ENCODE data around the gene ZNF654. TPM values are rescaled to one million over a fixed set of nuclear protein-coding genes. Genes with fewer than 3 reads are reported as not detected.
"Not testable (repeated sequence)": the region's sequence is repeated elsewhere in the genome, so short reads cannot be mapped to it uniquely, and the experiment has no call there.

ZNF654 gene
- total RNA-seq = 25.7 TPM

DNA sequence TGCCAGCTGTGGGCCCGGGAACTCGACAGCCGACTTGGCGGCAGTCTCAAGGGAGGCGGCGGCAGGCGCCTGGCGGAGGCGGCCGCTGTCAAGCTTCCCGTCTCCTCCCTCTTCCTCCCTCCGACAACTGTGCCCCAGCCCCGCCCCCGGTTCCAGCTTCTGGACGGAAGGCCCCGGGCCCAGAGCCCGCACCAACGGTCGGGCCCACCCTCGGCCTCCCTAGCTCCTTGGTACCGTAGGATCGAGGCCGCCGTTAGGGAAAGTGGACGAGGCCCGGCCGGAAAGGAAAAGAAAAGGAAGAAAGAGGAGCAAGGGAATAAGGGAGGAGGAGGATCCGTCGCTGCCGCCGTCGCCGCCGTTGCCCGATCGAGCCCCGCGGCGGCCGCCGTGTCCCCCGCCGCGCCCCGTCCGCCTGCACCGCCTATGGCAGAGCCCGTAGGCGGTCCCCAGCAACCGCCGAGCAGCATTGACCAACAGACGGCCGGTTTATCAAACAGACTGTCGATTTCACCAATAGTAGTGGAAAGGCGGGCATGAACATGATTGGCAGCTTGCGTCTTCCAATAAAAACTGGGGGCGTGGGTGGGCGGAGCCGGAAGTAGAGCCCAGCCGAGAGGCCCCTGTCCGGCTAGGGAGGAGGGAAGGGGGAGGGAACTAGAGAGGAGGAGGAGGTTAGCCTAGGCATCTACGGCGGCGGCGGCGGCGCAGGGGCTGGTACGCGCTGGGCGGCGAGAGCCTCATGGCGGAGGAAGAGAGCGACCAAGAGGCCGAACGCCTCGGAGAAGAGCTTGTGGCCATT is at the start of gene ZNF654, which contains the start of gene CGGBP1:
ZNF654 (plus strand) TSS at position 675 of the 799 bp plus-strand sequence; CDS start at position 740, 65 bp downstream.
CGGBP1 (minus strand) TSS at position 425 of the 799 bp plus-strand sequence. CDS start 3,029 bp downstream, outside the sequence.
- DNase-seq (ENCODE audit: low spot score) = peak; percentile 100

- DNase-seq (ENCODE audit: low spot score) = no peak
Measured at GRCh38 chr3:88010810-88011209, 48.2 kb upstream of the ZNF654 start.

DNA sequence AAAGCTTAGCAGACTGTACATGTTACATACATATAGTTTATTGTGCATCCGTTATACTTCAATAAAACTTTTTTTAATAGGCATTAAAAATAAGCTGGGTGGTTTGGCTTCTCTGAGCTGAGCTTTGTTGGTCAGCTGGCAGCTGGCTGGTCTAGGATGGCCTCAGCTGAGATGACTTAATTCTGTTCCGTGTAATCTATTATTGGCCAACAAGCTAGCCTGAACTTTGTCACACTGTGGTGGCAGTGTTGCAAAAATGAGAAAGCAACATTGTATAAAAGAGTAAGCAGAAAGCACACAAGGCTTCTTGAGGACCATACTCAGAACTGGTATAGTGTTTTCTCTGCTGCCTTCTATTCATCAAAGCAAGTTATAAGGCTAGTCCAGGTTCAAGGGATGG is 45.5 kb upstream of the ZNF654 start:
- DNase-seq (ENCODE audit: low spot score) = no peak

DNA sequence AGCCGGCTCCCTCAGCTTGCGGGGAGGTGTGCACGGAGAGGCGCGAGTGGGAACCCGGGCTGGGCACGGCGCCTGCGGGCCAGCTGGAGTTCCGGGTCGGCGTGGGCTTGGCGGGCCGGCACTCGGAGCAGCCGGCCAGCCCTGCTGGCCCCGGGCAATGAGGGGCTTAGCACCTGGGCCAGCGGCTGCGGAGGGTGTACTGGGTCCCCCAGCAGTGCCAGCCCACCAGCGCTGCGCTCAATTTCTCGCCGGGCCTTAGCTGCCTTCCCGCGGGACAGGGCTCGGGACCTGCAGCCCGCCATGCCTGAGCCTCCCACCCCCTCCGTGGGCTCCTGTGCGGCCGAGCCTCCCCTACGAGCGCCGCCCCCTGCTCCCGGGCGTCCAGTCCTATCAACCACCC is 43.4 kb upstream of the ZNF654 start:
- DNase-seq (ENCODE audit: low spot score) = not testable (repeated sequence)

- DNase-seq (ENCODE audit: low spot score) = no peak
Measured at GRCh38 chr3:88019024-88019423, 40.0 kb upstream of the ZNF654 start.

DNA sequence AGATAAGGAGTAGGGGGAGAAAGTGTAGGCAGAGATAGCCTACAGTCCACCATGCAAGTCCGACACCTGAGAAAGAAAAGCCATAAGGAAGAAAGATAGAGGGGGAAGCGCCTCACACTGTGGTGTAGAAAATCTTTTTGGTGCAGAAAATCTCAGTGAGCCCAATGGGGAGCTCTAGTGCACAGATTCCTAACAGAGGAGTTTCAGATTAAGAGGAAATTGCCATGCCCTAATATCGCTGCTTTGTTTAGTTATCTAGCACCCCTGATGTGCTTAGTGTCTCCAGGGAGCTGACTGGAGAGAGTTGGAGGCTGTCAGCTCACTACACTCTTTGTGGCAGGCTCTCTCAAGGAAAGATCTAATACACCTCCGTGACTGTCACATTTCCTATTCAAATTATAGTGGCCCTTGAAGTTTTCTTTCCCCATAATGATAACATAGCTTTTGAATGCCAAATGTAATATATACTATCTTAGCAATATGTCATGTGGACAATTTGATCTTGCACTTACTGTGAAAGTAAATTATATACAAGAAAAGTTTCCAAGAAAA is 34.0 kb upstream of the ZNF654 start:
- no peak for DNase-seq (ENCODE audit: low spot score)

GRCh38 chr3:88028876-88029275 is 30.2 kb upstream of the ZNF654 start:
- DNase-seq (ENCODE audit: low spot score) = no peak

GRCh38 chr3:88030210-88030609 is 28.8 kb upstream of the ZNF654 start:
- no peak for DNase-seq (ENCODE audit: low spot score)

GRCh38 chr3:88031642-88032077 is 27.4 kb upstream of the ZNF654 start:
- no peak for DNase-seq (ENCODE audit: low spot score)

GRCh38 chr3:88032245-88032644 is 26.8 kb upstream of the ZNF654 start:
- DNase-seq (ENCODE audit: low spot score) = no peak

GRCh38 chr3:88033079-88033478 is 26.0 kb upstream of the ZNF654 start:
- DNase-seq (ENCODE audit: low spot score) = no peak

DNA sequence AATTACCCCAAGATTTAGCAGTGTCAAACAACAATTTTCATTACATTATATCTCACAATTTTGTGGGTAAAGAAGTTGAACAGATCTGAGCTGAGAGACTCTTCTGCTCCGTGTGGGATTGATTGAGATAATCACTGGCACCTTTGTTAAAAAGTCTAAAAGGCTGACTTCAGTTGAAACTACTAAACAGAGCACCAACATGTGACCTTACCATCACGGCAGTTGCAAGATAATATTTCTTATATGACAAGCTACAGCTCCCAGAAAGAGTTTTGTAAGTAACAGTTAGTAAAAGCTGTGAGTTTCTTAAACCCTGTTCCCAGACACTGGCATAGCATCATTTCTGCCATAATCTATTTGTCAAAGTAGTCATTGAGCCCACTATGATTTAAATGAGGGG is 25.2 kb upstream of the ZNF654 start:
- DNase-seq (ENCODE audit: low spot score) = no peak

DNA sequence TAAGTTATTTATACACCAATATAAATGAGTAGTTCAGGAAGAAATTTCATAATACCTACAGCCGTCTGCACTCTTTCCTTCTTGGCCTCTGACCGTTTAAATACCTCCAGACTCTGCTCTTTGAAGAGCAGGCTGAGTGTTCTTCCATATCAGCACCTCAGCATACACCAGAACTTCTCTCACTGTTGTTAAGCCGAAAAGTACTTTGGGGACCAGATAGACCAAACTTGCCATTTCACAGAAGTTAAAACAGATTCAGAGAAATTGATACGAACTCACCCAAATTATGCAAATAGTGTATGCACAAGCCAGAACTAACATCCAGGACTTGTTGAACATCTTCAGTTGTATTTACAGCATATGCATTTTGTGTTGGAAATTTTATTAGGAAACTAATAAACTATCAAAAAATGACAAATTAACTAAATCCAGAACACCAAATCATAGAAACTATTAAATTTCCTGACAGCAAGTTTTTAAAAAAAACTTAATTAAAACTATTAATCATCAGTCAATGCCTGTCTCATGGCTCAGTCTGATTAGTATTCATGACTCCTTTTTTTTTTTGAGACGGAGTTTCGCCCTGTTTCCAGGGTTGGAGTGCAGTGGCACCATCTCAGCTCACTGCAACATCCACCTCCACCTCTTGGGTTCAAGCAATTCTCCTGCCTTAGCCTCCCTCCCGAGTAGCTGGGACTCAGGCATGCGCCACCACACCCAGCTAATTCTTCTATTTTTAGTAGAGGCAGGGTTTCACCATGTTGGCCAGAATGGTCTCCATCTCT is 24.4 kb upstream of the ZNF654 start:
- DNase-seq (ENCODE audit: low spot score) = no peak

DNA sequence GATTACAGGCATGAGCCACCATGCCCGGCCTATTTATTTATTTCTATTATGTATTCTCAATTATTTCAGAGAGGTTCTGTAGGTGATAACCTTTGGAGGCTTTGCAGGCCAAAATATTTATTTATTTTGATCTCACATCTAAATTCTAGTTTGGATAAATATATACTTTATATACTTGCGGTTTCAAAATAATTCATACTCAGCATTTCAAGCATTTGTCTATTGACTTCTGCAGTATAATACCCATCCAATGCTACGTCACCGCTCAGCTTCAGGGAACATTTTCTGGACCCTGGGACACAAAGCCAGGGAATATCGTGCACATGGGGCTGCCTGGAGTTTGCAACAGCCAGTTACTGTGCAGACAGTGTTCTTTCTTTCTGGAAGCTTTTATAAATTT is 22.8 kb upstream of the ZNF654 start:
- no peak for DNase-seq (ENCODE audit: low spot score)

DNA sequence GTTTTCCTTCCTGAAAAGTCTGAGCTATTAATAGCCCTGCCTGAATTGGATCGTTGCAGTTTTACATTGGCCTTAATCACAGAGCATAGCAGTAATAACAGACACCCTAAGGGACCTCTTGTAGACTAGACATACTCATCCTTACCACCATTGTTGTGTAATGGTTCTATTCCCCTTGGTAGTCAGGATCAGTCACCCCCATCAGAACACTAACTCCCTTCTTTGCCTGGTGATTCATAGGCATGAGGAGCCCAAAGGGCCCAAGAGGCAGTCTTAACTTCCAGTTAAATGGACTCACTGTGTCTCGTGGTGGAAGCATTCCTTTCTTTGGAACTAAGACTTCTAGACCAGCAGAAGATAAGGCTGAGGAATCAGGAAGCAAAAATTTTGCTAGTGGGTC is 20.5 kb upstream of the ZNF654 start:
- no peak for DNase-seq (ENCODE audit: low spot score)

GRCh38 chr3:88040529-88040928 is 18.5 kb upstream of the ZNF654 start:
- DNase-seq (ENCODE audit: low spot score) = no peak

GRCh38 chr3:88041005-88041404 is 18.1 kb upstream of the ZNF654 start:
- no peak for DNase-seq (ENCODE audit: low spot score)

DNA sequence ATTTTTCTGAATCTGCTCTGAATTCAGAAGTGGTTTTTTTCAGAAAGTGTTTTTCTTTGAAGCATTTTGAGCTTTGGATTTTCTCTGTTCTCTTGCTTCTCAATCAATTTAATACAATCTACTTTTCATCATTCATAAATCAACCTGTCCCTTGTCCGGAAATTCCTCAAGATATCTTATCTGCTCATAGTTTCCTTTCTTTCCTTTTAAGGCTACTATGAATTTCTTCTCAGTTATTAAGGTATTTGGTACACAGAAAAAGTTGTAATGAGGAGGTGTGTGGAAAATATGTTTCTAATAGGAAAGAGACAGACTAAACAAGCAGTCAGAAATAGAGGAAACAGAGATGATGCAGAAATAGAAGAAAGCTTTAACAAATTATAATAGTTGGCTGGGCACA is 14.6 kb upstream of the ZNF654 start:
- no peak for DNase-seq (ENCODE audit: low spot score)

DNA sequence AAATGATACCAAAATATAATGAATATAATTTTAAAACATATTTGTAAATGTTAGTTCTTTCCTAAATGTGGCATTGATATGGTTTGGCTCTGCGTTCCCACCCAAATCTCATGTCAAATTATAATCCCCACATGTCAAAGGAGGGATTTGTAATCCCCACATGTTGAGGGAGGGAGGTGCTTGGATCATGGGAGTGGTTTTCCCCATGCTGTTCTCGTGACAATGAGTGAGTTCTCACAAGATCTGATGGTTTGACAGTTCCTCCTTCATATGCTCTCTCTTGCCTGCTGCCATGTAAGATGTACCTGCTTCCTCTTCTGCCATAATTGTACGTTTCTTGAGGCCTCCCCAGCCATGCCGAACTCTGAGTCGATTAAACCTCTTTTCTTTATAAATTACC is 12.3 kb upstream of the ZNF654 start:
- no peak for DNase-seq (ENCODE audit: low spot score)

- DNase-seq (ENCODE audit: low spot score) = peak; percentile 43
Measured at GRCh38 chr3:88057630-88058305, 1.3 kb upstream of the ZNF654 start.

DNA sequence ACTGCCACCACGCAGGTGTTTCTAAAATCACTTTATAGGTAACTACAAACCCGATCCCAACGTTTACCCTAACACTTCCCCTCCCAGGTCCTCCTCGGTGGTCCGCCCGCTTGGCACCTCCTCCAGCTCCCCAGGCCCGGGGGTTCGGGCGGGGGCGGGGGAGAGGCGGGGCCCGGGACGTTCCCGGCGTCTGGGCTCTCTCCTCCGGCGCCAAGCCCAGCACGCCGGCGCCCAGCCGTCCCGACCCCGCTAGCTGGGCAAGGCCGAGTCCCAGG is 812 bp upstream of the ZNF654 start:
- no peak for DNase-seq (ENCODE audit: low spot score)

Data from ureter (tissue), 1 donor.